Astrocyte of the spinal cord (primary cell): ENCODE measurements around the gene TMEM69.

Experiments
- DNase-seq: peaks from one replicate; pipeline ENCODE4 v3.0.0; 2011; ENCODE audit warnings: low read depth, low spot score
- H3K4me3 ChIP-seq: 2 replicates; pipeline ENCODE4 v1.5.1; 2011; ENCODE audit warnings: low read depth, mild to moderate bottlenecking, low read length, moderate library complexity
- in situ Hi-C: cut with HindIII; loops from 2 replicates; pipeline ENCODE4 v1.10.0; 2017; ENCODE audit warnings: low sequenced_read_pairs
- TF ChIP-seq, protein P1 (sequence below): IDR thresholded peaks from 2 replicates; pipeline ENCODE4 v1.5.1; 2012; ENCODE audit warnings: low read depth, mild to moderate bottlenecking, low read length, inconsistent platforms

Gene TMEM69

DNA sequence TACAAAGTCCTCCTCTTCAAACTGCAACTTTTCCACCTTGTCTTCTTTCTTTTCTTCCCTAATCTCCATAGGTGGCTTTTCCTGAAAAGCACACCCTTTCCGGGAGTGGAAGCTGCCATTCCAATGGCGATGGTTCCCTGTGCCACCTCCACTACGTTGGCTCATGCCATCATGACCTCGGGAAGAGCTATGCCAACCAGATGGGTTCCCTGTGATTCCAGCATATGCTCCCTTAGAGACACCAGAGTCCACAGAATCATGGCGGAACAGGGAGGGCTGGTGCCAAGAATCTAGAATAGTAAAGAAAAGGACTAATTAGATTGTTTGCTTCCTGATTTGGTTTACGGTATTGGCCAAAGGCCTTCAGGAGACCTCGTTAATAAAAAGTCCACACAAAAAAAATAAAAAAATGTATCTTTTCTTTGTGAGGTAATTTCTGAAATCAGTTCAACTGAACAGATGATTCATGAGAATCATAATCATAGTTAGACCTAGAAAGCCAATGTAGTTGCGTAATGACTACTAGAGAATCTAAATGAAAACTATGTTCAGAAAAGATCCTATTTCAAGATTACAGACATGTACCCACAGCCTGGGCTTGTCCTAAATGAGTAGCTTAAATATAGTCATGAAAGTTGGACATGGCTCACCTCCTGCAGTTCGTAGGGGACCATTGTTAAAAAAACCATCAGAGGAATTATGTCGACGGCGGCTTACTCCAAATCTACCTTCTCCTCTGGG is 33.3 kb upstream of the TMEM69 start:
- no peak overlapping the region for H3K4me3 ChIP-seq
- no peak for DNase-seq
- in situ Hi-C loops, result no loop called here
- TF ChIP-seq, protein P1, sequence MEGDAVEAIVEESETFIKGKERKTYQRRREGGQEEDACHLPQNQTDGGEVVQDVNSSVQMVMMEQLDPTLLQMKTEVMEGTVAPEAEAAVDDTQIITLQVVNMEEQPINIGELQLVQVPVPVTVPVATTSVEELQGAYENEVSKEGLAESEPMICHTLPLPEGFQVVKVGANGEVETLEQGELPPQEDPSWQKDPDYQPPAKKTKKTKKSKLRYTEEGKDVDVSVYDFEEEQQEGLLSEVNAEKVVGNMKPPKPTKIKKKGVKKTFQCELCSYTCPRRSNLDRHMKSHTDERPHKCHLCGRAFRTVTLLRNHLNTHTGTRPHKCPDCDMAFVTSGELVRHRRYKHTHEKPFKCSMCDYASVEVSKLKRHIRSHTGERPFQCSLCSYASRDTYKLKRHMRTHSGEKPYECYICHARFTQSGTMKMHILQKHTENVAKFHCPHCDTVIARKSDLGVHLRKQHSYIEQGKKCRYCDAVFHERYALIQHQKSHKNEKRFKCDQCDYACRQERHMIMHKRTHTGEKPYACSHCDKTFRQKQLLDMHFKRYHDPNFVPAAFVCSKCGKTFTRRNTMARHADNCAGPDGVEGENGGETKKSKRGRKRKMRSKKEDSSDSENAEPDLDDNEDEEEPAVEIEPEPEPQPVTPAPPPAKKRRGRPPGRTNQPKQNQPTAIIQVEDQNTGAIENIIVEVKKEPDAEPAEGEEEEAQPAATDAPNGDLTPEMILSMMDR, result no peak

DNA sequence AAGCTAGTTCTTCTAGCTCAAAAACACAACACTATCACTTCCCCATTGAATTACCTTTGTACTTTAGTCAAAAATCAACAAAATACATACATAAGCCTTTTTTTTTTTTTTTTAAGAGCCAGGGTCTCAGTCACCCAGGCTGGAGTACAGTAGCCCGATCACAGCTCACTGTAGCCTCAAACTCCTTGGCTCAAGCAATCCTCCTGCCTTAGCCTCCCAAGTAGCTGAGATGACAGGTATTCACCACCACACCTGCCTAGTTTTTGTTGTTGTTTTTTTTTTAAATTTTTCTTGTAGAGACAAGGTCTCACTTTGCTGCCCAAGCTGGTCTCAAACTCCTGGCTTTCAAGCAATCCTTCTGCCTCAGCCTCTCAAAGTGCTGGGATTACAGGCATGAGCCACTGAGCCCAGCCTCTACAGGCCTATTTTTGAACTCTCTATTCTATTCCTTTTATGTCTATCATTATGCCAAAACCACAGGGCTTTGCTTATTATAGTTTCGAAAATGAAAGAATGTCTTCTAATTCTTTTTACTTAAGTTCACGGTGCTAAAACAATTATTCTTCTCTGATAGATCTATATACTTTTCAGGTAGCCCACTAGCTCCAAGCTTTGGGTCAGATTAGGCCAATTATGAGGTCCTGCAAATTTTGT is 31.3 kb upstream of the TMEM69 start:
- H3K4me3 ChIP-seq, result no peak overlapping the region
- TF ChIP-seq, protein P1, result no peak
- in situ Hi-C loops, result no loop called here
- DNase-seq, result no peak

DNA sequence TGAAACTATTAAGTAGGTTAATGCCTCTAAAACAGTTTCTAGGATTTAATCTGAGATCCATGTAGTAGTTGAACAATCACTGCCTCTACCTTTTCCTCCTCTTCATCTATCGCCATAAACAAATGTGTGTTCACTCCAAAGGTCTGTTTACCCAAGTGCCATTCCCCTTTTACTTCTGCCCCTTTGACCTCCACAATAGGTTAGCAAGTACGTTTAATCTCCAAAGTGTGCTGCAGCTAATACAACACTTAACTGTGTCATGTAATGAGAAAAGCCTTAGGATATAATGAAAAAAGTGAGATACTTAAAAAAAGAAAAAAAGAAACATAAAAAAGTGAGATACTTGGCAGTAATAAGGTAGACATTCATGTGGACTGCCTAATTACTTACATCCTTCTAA is 29.8 kb upstream of the TMEM69 start:
- TF ChIP-seq, protein P1, result no peak
- in situ Hi-C loops, result no loop called here
- no peak for DNase-seq
- H3K4me3 ChIP-seq, result no peak overlapping the region

DNA sequence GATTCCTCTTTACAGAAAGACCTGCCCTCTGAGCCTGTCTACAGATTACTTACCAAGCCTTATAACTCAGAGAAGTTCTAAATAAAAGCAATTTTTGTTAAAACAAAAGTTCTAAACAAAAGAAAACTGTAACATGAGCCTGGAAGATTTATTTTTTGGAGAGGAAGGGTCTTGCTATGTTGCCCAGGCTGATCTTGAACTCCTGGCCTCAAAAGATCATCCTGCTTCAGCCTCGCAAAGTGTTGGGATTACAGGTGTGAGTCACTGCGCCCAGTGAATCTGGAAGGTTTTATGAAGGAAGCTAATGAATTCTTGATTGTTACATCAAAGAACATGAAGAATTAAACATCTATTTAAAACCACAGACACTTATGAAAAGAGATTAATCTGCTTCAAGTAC is 28.8 kb upstream of the TMEM69 start:
- in situ Hi-C loops, result no loop called here
- TF ChIP-seq, protein P1, result no peak
- no peak for DNase-seq
- no peak overlapping the region for H3K4me3 ChIP-seq

DNA sequence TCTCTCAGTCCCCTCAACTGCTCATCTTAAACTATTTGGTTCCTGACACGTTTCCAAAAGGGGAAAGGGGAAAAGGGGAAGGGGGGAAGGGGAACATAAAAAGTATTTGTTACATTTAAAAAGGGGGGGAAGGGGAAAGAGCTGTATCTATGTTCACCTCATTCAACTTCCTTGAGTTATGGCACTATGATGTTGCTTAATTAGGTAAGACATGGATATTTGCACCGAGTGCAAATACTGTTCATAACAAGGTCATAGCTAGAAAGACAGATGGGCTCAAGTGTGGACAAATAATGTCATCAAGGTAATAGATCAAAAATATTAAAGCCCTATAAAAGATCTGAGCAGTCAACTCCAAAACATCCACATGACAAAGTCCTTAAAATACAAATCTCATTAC is 27.6 kb upstream of the TMEM69 start:
- H3K4me3 ChIP-seq, result no peak overlapping the region
- no peak for DNase-seq
- TF ChIP-seq, protein P1, result no peak
- in situ Hi-C loops, result no loop called here

DNA sequence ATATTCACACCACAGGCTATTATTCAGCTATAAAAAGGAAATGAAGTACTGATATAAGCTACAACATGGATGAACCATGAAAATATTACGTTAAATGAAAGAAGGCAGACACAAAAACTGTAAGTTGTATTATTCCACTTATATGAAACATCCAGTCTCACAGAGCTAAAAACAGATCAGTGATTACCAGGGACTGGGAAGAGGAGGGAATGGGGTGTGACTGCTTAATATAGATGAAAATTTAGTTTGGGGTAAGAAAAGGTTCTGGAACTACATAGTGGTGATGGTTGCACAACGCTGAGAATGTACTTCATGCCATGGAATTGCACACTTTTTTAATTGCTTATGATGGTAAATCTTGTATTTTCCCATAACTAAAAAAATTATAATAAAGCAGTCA is 21.1 kb upstream of the TMEM69 start:
- DNase-seq, result no peak
- in situ Hi-C loops, result no loop called here

More for the DNA sequence above, 21.1 kb upstream of the TMEM69 start:
- TF ChIP-seq, protein P1, result no peak
- no peak overlapping the region for H3K4me3 ChIP-seq
